MM.1S (cell line): ENCODE measurements around the gene PDGFA.

Experiments
- EZH2 ChIP-seq: fragments of 300-600 bp; sonication (generic); optimal IDR thresholded peaks from 2 replicates; pipeline ENCODE3; 2017; ENCODE audit warnings: low read depth, mild to moderate bottlenecking, antibody characterized with exemption, low read length, mixed read lengths
- EZH2phosphoT487 ChIP-seq: fragments of 300-600 bp; sonication (generic); IDR thresholded peaks from 2 replicates; pipeline ENCODE4 v1.6.1; 2018; ENCODE audit warnings: antibody characterized with exemption, low read length
- TF ChIP-seq, protein P1 (sequence below): fragments of 300-600 bp; sonication (generic); IDR thresholded peaks from 2 replicates; pipeline ENCODE4 v1.5.1; 2016; ENCODE audit warnings: antibody characterized with exemption, low read length, mixed read lengths

DNA sequence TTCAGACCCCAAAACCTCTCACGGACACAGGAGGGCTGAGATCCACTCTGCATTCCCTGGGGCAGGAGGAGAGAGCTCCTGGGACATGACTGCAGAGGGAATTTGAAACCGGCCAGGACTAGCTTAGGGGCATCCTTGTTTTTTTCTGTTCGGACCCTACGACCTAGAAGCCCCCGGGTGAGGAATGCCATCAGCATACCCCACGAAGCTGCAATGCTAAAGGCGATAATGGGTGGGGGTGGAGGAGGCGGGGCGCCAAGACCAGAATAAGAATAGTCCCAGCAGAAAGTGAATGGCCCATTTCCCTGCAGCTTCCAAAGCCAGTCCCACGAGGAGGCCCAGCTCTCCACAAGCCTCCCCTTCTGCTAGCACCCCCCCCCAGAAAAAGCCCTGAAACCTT is 4.0 kb downstream of the PDGFA start:
- TF ChIP-seq, protein P1, sequence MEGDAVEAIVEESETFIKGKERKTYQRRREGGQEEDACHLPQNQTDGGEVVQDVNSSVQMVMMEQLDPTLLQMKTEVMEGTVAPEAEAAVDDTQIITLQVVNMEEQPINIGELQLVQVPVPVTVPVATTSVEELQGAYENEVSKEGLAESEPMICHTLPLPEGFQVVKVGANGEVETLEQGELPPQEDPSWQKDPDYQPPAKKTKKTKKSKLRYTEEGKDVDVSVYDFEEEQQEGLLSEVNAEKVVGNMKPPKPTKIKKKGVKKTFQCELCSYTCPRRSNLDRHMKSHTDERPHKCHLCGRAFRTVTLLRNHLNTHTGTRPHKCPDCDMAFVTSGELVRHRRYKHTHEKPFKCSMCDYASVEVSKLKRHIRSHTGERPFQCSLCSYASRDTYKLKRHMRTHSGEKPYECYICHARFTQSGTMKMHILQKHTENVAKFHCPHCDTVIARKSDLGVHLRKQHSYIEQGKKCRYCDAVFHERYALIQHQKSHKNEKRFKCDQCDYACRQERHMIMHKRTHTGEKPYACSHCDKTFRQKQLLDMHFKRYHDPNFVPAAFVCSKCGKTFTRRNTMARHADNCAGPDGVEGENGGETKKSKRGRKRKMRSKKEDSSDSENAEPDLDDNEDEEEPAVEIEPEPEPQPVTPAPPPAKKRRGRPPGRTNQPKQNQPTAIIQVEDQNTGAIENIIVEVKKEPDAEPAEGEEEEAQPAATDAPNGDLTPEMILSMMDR: no peak
- TF ChIP-seq EZH2 (no peak), EZH2phosphoT487 (no peak)
